ENCODE results near the gene FBXL3.

FBXL3 gene

GRCh38 chr13:77026861-77027621 lies at the start of gene FBXL3:
Gene FBXL3 (minus strand): TSS chr13:77027159. CDS start chr13:77021860, 5,299 bp downstream.
- DNase-seq: peak; percentile 96 to 97 (median 97)

GRCh38 chr13:77067519-77067918 lies 40.6 kb upstream of the FBXL3 start:
- DNase-seq: no peak

GRCh38 chr13:77065461-77066147 lies 38.6 kb upstream of the FBXL3 start:
- DNase-seq: peak; percentile 35 to 57 (median 54)

GRCh38 chr13:77062097-77062496 lies 35.1 kb upstream of the FBXL3 start:
- DNase-seq: peak in 2 of 3 donors; percentile 39 to 48

GRCh38 chr13:77061362-77061761 lies 34.4 kb upstream of the FBXL3 start:
- DNase-seq: no peak

- no peak for DNase-seq
Observed at GRCh38 chr13:77056886-77057285, 29.9 kb upstream of the FBXL3 start.

- no peak for DNase-seq
Observed at GRCh38 chr13:77056382-77056781, 29.4 kb upstream of the FBXL3 start.

GRCh38 chr13:77055158-77055557 lies 28.2 kb upstream of the FBXL3 start:
- DNase-seq: no peak

GRCh38 chr13:77053192-77053591 lies 26.2 kb upstream of the FBXL3 start:
- no peak for DNase-seq

GRCh38 chr13:77048681-77049080 lies 21.7 kb upstream of the FBXL3 start:
- DNase-seq: peak; percentile 72 to 76 (median 73)

- no peak for DNase-seq
Observed at GRCh38 chr13:77047649-77048343, 20.8 kb upstream of the FBXL3 start.

- no peak for DNase-seq
Observed at GRCh38 chr13:77042566-77043177, 15.7 kb upstream of the FBXL3 start.

GRCh38 chr13:77040835-77041234 lies 13.9 kb upstream of the FBXL3 start:
- no peak for DNase-seq

- DNase-seq: no peak
Observed at GRCh38 chr13:77040076-77040475, 13.1 kb upstream of the FBXL3 start.

- DNase-seq: no peak
Observed at GRCh38 chr13:77038907-77039480, 12.0 kb upstream of the FBXL3 start.

GRCh38 chr13:77036279-77036678 lies 9.3 kb upstream of the FBXL3 start:
- no peak for DNase-seq

- peak; percentile 53 to 85 (median 72) for DNase-seq
Observed at GRCh38 chr13:77034881-77035280, 7.9 kb upstream of the FBXL3 start.

GRCh38 chr13:77033717-77034302 lies 6.9 kb upstream of the FBXL3 start:
- peak; percentile 25 to 68 (median 62) for DNase-seq

GRCh38 chr13:77031656-77032243 lies 4.8 kb upstream of the FBXL3 start:
- DNase-seq: no peak

- no peak for DNase-seq
Observed at GRCh38 chr13:77029436-77029835, 2.5 kb upstream of the FBXL3 start.

- peak; percentile 48 to 67 (median 58) for DNase-seq
Observed at GRCh38 chr13:77028202-77028601, 1.2 kb upstream of the FBXL3 start.
